GM19193 (cell line): ENCODE data around the gene SPRN.
"Not testable (repeated sequence)": the region's sequence is repeated elsewhere in the genome, so short reads cannot be mapped to it uniquely, and the experiment has no call there.

Source experiments
- POLR2A ChIP-seq: IDR thresholded peaks from 4 replicates; pipeline ENCODE4 v1.6.1; 2011; ENCODE audit not compliant: insufficient read depth, insufficient read length; ENCODE audit errors: extremely low read depth

SPRN gene, protein sequence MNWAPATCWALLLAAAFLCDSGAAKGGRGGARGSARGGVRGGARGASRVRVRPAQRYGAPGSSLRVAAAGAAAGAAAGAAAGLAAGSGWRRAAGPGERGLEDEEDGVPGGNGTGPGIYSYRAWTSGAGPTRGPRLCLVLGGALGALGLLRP

GRCh38 chr10:133424601-133425000 is at the start of gene SPRN:
TSS of gene SPRN (minus strand) at chr10:133424625. CDS start at chr10:133423681, 944 bp downstream.
- not testable (repeated sequence) for TF ChIP-seq POLR2A

- TF ChIP-seq POLR2A: no peak
Observed at GRCh38 chr10:133474027-133474426, 49.6 kb upstream of the SPRN start.

DNA sequence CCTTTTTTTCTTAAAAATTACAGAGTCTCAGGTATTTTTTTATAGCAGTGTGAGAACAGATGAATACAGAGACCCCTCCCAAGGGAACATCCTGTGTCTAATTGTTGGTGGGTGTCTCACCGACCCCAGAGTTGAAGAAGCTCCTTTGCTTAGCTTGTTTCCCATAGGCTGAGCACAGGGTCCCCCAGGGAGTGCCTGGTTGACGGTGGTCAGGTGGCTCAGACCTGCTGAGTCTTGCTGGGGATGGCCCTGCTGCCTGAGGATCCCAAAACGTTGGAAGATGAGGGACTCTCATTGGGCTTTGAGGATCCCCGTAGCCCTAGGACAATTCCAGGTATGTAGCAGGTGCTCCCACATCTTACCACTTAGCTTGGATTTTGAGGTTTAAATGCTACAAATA is 48.8 kb upstream of the SPRN start:
- no peak for TF ChIP-seq POLR2A

DNA sequence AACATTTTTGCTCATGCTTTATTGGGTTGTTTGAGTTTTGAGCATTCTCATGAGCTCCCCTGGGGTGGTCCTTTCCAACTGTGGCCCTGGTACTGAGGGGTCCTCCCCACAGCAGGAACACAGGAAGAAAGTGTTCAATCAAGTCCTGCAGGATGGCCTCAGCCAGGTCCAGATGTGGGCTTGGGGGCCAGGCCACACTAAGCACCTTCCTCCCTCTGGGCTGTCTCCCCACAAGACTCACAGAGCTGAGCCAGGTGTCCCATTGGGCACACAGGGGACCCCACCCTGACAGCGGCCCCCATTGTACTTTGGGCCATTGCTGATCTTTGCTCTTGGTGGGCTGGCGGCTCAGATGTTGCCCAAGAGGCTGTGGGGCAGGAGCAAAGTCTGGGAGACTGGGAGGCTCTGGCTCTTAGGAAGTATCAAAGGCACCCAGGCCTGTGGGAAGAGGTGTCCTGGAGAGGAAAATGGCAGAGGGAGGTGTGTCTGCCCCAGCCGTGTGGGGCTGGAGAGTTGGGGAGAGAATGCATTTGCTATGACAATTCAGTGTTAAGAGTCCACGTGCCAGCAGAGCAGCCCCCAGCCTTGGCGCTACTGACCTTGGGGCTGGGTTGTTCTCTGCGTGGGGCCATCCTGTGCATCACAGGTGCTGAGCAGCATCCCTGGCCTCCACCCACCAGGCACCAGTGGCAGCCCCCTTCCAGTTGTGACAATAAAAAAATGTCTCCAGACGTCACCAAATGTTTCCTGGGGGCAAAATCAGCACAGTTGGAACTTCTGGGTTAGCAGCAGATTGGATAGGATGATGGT is 47.1 kb upstream of the SPRN start:
- TF ChIP-seq POLR2A: no peak

DNA sequence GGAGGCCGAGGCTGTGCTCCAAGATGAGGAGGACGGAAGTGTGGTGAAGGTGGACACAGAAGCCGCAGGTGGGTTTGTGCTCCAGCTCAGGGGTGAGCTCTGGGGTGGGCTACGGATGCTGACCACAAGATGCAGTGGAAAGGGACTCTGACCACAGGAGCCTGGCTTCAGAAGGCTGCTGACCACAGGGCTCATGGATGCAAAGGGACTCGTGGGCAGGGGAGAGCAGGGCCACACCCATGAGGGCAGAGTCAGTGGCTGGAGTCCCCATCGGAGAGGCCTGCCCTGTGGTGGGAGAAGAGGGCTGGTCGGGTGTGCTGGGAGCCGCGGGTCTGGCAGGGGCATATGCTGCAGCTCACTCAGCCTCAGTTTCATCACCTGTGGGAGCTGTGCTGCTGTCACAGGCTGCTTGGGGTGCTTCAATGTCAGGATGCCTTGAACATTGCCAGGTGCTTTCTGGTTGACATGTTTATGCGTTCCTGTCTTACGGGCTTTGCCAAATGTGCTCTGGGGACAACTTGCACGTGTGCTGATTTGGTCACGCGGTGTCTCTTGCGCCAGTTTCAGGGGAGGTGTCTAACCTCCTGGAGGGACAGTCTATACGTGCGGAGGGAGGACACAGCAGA is 43.0 kb upstream of the SPRN start:
- no peak for TF ChIP-seq POLR2A

GRCh38 chr10:133466683-133467275 is 42.4 kb upstream of the SPRN start:
- TF ChIP-seq POLR2A: no peak

GRCh38 chr10:133465950-133466474 is 41.6 kb upstream of the SPRN start:
- no peak for TF ChIP-seq POLR2A

GRCh38 chr10:133465191-133465949 is 40.9 kb upstream of the SPRN start:
- no peak for TF ChIP-seq POLR2A

- no peak for TF ChIP-seq POLR2A
Observed at GRCh38 chr10:133464582-133465031, 40.2 kb upstream of the SPRN start.

- no peak for TF ChIP-seq POLR2A
Observed at GRCh38 chr10:133462512-133463305, 38.3 kb upstream of the SPRN start.

DNA sequence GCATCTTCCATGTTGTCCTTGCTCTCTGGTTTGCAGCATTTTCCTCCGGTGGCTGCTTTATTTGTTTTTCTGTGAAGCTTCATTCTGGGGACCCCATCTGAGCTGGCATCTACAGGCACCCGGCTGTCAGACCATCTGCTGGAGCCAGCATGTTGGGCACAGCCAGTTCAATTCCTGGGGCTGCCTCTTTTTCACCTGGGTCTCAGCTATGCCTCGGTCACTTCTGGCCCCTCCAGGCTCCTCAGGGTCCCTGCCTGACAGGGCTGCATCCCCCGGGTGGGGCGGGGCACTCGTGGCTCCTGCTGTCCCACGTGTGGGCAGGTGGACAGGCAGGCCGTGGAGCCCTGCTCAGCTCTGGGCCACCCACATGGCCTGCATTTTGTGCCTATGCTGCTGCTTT is 37.4 kb upstream of the SPRN start:
- no peak for TF ChIP-seq POLR2A

GRCh38 chr10:133461027-133461426 is 36.6 kb upstream of the SPRN start:
- TF ChIP-seq POLR2A: no peak

GRCh38 chr10:133460208-133460769 is 35.9 kb upstream of the SPRN start:
- no peak for TF ChIP-seq POLR2A

GRCh38 chr10:133459454-133460207 is 35.2 kb upstream of the SPRN start:
- no peak for TF ChIP-seq POLR2A
